CD4-positive, alpha-beta T cell (primary cell): Measurements from ENCODE around the gene TPSG1. TPM values are rescaled to one million over a fixed set of nuclear protein-coding genes. Genes with fewer than 3 reads are reported as not detected.
"Not testable (repeated sequence)": the region's sequence is repeated elsewhere in the genome, so short reads cannot be mapped to it uniquely, and the experiment has no call there.

Source experiments
- ATAC-seq: fragments of 200-7000 bp; cut with Tn5 transposase; one replicate; pipeline ENCODE4 v1.10.0; 2022; ENCODE audit warnings: mild to moderate bottlenecking; ENCODE audit not compliant: poor library complexity
- CTCF ChIA-PET: fragments of 350-600 bp; sonication (Branson Sonifier 250); formaldehyde crosslinking; loops from one replicate; lab custom pipeline; 2021; ENCODE audit warnings: antibody characterized with exemption, inconsistent platforms; lab: Charles Lee
- POLR2A ChIA-PET: fragments of 350-600 bp; sonication (Branson Sonifier 250); formaldehyde crosslinking; loops from one replicate; lab custom pipeline; 2021; ENCODE audit warnings: antibody characterized with exemption, inconsistent platforms; lab: Charles Lee
- DNase-seq, 14 experiments: peaks; one replicate each; pipeline ENCODE4 v3.0.0-alpha.2; 2013 to 2020; ENCODE audit warnings: mixed read lengths in 2 of 14
- H3K27ac ChIP-seq, 2 donors: one replicate each; pipeline versions ENCODE4 v1.5.1 to v1.7.0; 2013; ENCODE audit warnings: low read length in 2 of 2, low read depth in 1 of 2, mild to moderate bottlenecking in 1 of 2
- H3K27me3 ChIP-seq, 2 experiments: 1 replicate in 1 of 2; 2 replicates in 1 of 2; pipeline versions ENCODE4 v1.6.1 to v1.7.0; 2013; ENCODE audit warnings: low read length in 2 of 2, control low read depth in 1 of 2, mild to moderate bottlenecking in 1 of 2, moderate library complexity in 1 of 2; ENCODE audit not compliant: insufficient read depth in 2 of 2, control insufficient read depth in 1 of 2
- H3K36me3 ChIP-seq: one replicate; pipeline ENCODE4 v1.6.1; 2013; ENCODE audit warnings: low read length, control low read depth; ENCODE audit not compliant: insufficient read depth
- H3K4me1 ChIP-seq: one replicate; pipeline ENCODE4 v1.6.1; 2013; ENCODE audit warnings: low read length, control low read depth; ENCODE audit not compliant: insufficient read depth
- H3K4me3 ChIP-seq: one replicate; pipeline ENCODE4 v1.5.1; 2013; ENCODE audit warnings: mild to moderate bottlenecking, low read length, moderate library complexity
- H3K9me3 ChIP-seq, 2 experiments: 1 replicate in 1 of 2; 2 replicates in 1 of 2; pipeline versions ENCODE4 v1.6.1 to v1.7.0; 2013; ENCODE audit warnings: low read length in 2 of 2, mild to moderate bottlenecking in 2 of 2, control low read depth in 1 of 2, moderate library complexity in 1 of 2; ENCODE audit not compliant: control insufficient read depth in 1 of 2, insufficient read depth in 1 of 2
- H3K27ac Mint-ChIP-seq: one replicate; pipeline ENCODE4 v1.8.0; 2020; ENCODE audit warnings: mixed read lengths
- H3K27me3 Mint-ChIP-seq: one replicate; pipeline ENCODE4 v1.8.0; 2021; ENCODE audit warnings: mixed read lengths
- H3K36me3 Mint-ChIP-seq: one replicate; pipeline ENCODE4 v1.8.0; 2021; ENCODE audit warnings: low read depth, mixed read lengths
- H3K4me1 Mint-ChIP-seq: one replicate; pipeline ENCODE4 v1.8.0; 2021; ENCODE audit warnings: low read depth, mixed read lengths
- H3K4me3 Mint-ChIP-seq: one replicate; pipeline ENCODE4 v1.8.0; 2020; ENCODE audit warnings: mild to moderate bottlenecking, mixed read lengths
- H3K9me3 Mint-ChIP-seq: one replicate; pipeline ENCODE4 v1.8.0; 2020; ENCODE audit warnings: mixed read lengths
- CTCF ChIP-seq: fragments of 200-600 bp; IDR thresholded peaks from one replicate; pipeline ENCODE4 v1.8.0; 2022; ENCODE audit warnings: antibody characterized with exemption, mild to moderate bottlenecking
- intact Hi-C, 2 experiments: fragments of 100-400 bp; cut with DNase I in 1 of 2; cut with micrococcal nuclease in 1 of 2; formaldehyde crosslinking; loops; one replicate each; pipeline versions ENCODE4 v1.15.1 to v1.9.0; 2023 to 2025; cut with DNase I, micrococcal nuclease
- total RNA-seq, 174 experiments: library from RNA in 2 of 174; stranded (reverse) in 2 of 174; gene quantifications; one replicate each; pipeline ENCODE4 v1.2.3 and lab custom pipeline; 2021 to 2026

TPSG1 gene
- total RNA-seq, 2 experiments from 2014 or later = not detected

GRCh38 chr16:1256874-1257322, 31.8 kb upstream of the TPSG1 start:
- H3K4me1 ChIP-seq = peaks cover 11% of the 10 kb centered on the region
- no peak for TF ChIP-seq CTCF
- H3K36me3 ChIP-seq = no peaks in the 10 kb centered on the region
- peaks cover 30 to 32% of the 10 kb centered on the region in 2 experiments for H3K27me3 ChIP-seq
- H3K9me3 ChIP-seq = peaks cover 0 to 11% of the 10 kb centered on the region in 2 experiments
- H3K36me3 Mint-ChIP-seq = no peaks in the 10 kb centered on the region
- DNase-seq (peak in 1 of 14 experiments; percentile 2), ATAC-seq (no peak)
- H3K4me3 ChIP-seq = no peak overlapping the region
- no peak overlapping the region for H3K4me3 Mint-ChIP-seq
- H3K27ac Mint-ChIP-seq = no peak overlapping the region
- H3K27ac ChIP-seq = no peak overlapping the region
- H3K4me1 Mint-ChIP-seq = peaks cover 5% of the 10 kb centered on the region
- intact Hi-C loops = no loop called here
- H3K9me3 Mint-ChIP-seq = no peaks in the 10 kb centered on the region
- ChIA-PET POLR2A (no interaction called here), CTCF (no interaction called here)
- H3K27me3 Mint-ChIP-seq = peaks cover 18% of the 10 kb centered on the region

- peaks cover 25 to 26% of the 10 kb centered on the region in 2 experiments for H3K27me3 ChIP-seq
- POLR2A ChIA-PET, H3K27ac ChIP-seq, H3K27ac Mint-ChIP-seq, H3K36me3 Mint-ChIP-seq, H3K4me1 Mint-ChIP-seq, intact Hi-C loops, CTCF ChIA-PET, ATAC-seq, H3K4me3 Mint-ChIP-seq, H3K9me3 Mint-ChIP-seq, H3K36me3 ChIP-seq, H3K4me3 ChIP-seq: not testable (repeated sequence)
- H3K27me3 Mint-ChIP-seq = peaks cover 15% of the 10 kb centered on the region
- peaks cover 0 to 11% of the 10 kb centered on the region in 2 experiments for H3K9me3 ChIP-seq
- H3K4me1 ChIP-seq = peaks cover 11% of the 10 kb centered on the region
- peak in 1 of 14 experiments; percentile 3 for DNase-seq
Measured at GRCh38 chr16:1256296-1256873, 31.3 kb upstream of the TPSG1 start.

- H3K9me3 Mint-ChIP-seq, H3K27ac Mint-ChIP-seq, H3K27ac ChIP-seq, H3K4me3 Mint-ChIP-seq, CTCF ChIA-PET, H3K36me3 ChIP-seq, H3K4me3 ChIP-seq, H3K4me1 Mint-ChIP-seq, POLR2A ChIA-PET, H3K36me3 Mint-ChIP-seq, ATAC-seq, intact Hi-C loops: not testable (repeated sequence)
- peaks cover 0 to 11% of the 10 kb centered on the region in 2 experiments for H3K9me3 ChIP-seq
- H3K27me3 Mint-ChIP-seq = peaks cover 13% of the 10 kb centered on the region
- H3K4me1 ChIP-seq = peaks cover 11% of the 10 kb centered on the region
- peaks cover 18 to 21% of the 10 kb centered on the region in 2 experiments for H3K27me3 ChIP-seq
- peak in 1 of 14 experiments; percentile 3 for DNase-seq
Measured at GRCh38 chr16:1255276-1256122, 30.4 kb upstream of the TPSG1 start, which contains the start of gene TPSD1. Gene TPSD1, plus strand, starts transcription at chr16:1256069. Its CDS starts 212 bp downstream, at chr16:1256281.

- peak in 1 of 14 experiments; percentile 2 for DNase-seq
- H3K27ac Mint-ChIP-seq, H3K4me3 ChIP-seq, H3K9me3 ChIP-seq, H3K27ac ChIP-seq, H3K36me3 ChIP-seq, ATAC-seq, POLR2A ChIA-PET, CTCF ChIA-PET, H3K36me3 Mint-ChIP-seq, H3K9me3 Mint-ChIP-seq, H3K4me1 Mint-ChIP-seq, intact Hi-C loops, H3K4me3 Mint-ChIP-seq: not testable (repeated sequence)
- Histone ChIP-seq H3K27me3 (peaks cover 12 to 17% of the 10 kb centered on the region in 2 experiments), H3K4me1 (peaks cover 11% of the 10 kb centered on the region)
- H3K27me3 Mint-ChIP-seq = peaks cover 11% of the 10 kb centered on the region
Measured at GRCh38 chr16:1254821-1255220, 29.8 kb upstream of the TPSG1 start.

- not testable (repeated sequence) for H3K4me1 ChIP-seq, ATAC-seq
Measured at GRCh38 chr16:1253701-1254364, 28.8 kb upstream of the TPSG1 start.

More at GRCh38 chr16:1253701-1254364, 28.8 kb upstream of the TPSG1 start:
- DNase-seq, H3K4me1 Mint-ChIP-seq, H3K4me3 Mint-ChIP-seq, H3K4me3 ChIP-seq, H3K27ac ChIP-seq, H3K36me3 Mint-ChIP-seq, POLR2A ChIA-PET, intact Hi-C loops, H3K27me3 Mint-ChIP-seq, H3K9me3 Mint-ChIP-seq, H3K9me3 ChIP-seq, H3K36me3 ChIP-seq, H3K27me3 ChIP-seq, CTCF ChIA-PET, H3K27ac Mint-ChIP-seq: not testable (repeated sequence)
